GM12874 (cell line): ENCODE results near the gene ITGAV.

Source experiments
- CTCF ChIP-seq: IDR thresholded peaks from 2 replicates; pipeline ENCODE4 v1.5.1; 2011; ENCODE audit warnings: low read depth, mild to moderate bottlenecking, control low read depth, low read length, moderate library complexity; ENCODE audit not compliant: insufficient read depth

The ITGAV gene

GRCh38 chr2:186718122-186718521 is 128.3 kb downstream of the ITGAV start:
- no peak for TF ChIP-seq CTCF

GRCh38 chr2:186718903-186719302 is 129.0 kb downstream of the ITGAV start:
- TF ChIP-seq CTCF = no peak

DNA sequence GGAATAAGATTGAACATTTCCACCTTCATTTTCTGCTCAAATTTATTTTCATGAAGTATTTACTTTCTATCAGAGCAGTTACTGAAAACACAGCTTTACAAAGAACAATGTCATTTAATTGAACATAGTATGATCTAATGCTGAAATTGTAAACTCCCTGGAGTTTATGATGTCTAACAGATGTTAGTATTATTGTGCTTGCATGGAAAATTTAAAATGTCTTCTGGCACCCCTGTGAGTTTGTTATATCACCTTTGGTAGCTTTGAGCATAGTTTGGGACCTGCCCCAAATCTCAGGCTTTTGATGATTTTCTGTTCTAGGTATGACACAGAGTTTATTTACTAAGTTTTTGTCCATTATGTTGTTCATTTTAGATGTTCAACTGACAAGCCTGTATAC is 132.1 kb downstream of the ITGAV start:
- TF ChIP-seq CTCF = no peak

DNA sequence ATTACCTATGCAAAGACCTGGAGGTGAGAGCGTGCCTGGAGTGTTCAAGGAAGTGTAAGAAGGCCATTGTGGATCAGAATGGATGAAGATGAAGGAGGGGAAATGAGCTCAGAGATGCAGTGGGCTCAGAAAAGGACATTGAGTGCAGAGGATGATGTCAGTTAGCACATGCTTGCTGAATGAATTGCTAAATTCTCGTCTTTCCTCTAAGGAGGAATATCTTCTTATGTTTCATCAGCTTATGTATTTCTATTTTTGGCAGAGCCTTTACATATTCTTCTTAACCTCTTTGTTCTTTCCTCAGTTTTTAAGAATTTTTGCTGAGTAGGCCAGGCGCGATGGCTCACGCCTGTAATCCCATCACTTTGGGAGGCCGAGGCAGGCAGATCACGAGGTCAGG is 134.9 kb downstream of the ITGAV start:
- TF ChIP-seq CTCF = no peak

DNA sequence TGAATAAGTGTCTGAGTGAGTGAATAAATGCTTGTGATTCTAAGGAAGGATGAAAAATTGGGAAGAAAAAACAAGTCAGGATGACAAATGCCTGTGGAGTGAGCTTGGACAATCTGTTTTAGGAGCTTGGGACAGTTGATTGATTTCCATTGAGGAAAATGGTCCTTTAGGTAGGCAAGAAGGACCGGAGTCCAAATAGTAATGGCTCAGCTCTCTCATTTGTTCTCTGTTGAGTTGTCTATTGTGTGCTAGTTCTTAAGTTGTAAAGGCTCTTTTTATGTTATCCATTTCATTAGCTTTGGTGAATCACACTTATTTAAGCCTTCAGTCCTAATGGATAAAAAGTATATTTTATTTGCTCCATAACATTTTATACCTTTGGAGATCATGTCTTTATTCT is 135.9 kb downstream of the ITGAV start:
- TF ChIP-seq CTCF = no peak

DNA sequence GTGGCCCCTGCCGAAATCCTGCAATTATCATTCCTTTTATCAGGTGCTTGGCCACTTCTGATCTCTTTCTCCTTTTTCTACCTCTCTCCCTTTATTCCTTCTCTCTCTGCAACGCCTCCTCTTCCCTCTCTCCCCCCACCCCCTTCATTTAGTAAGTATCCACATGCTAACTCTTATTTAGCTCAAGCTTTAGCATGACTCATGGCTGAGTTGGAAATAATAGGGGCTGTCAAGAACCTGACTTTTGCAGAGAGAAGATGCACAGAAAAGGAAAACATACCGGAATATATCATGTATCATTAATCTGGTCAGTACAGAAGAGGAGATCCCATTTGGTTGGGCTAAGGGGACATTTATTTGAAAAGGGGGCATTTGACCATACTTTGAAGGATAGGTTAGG is 137.1 kb downstream of the ITGAV start:
- no peak for TF ChIP-seq CTCF

GRCh38 chr2:186728631-186729030 is 138.8 kb downstream of the ITGAV start:
- no peak for TF ChIP-seq CTCF
